GM12873 (cell line): ENCODE results near the gene PRDM16.

ENCODE experiments used
- TF ChIP-seq, protein P1 (sequence below): IDR thresholded peaks from 2 replicates; pipeline ENCODE4 v1.5.1; 2012; ENCODE audit warnings: low read depth, mild to moderate bottlenecking, moderate library complexity, low read length, control low read depth; ENCODE audit not compliant: insufficient read depth; ENCODE audit errors: missing control alignments

Gene PRDM16

DNA sequence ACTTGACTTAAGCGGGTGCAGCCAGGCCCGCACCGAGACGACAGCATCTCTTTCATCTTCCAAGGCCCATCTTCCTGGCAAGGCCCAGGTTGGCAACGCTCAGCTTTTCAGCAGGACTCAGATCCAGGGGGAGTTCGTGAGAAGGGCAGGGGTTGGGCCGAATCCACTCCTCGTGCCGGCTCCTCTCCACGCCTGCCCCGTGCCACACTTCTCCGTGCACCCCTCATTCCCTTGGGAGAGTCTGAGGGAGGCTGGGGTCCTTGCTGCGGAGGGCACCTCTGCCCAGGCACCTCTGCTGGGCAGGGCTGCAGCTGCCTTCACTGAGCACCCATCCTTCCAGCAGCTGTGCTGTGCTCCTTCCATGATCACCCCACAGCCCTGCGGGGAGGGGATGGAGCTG is 22.3 kb downstream of the PRDM16 start:
- TF ChIP-seq, protein P1, sequence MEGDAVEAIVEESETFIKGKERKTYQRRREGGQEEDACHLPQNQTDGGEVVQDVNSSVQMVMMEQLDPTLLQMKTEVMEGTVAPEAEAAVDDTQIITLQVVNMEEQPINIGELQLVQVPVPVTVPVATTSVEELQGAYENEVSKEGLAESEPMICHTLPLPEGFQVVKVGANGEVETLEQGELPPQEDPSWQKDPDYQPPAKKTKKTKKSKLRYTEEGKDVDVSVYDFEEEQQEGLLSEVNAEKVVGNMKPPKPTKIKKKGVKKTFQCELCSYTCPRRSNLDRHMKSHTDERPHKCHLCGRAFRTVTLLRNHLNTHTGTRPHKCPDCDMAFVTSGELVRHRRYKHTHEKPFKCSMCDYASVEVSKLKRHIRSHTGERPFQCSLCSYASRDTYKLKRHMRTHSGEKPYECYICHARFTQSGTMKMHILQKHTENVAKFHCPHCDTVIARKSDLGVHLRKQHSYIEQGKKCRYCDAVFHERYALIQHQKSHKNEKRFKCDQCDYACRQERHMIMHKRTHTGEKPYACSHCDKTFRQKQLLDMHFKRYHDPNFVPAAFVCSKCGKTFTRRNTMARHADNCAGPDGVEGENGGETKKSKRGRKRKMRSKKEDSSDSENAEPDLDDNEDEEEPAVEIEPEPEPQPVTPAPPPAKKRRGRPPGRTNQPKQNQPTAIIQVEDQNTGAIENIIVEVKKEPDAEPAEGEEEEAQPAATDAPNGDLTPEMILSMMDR: no peak

DNA sequence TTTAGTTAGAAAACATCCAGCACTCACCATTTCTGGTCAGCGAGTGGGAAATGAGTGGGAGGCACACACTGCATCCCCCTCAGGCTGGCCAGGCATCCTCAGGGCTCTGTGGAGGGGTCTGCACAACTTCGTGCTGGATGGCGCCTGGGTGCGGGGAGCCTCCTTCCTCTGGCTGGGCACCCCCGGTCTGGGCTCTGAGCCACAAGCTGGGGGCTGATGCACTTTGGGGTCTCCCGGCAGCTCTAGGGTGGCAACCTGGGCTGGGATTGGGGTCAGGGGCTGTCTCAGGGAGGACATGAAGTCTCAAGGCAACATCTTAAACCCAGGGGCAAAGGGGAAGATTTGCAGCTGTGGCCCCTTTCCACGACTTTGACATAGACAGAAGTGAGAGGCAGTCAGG is 23.5 kb downstream of the PRDM16 start:
- TF ChIP-seq, protein P1: no peak

- TF ChIP-seq, protein P1: no peak
Observed at GRCh38 chr1:3093898-3094626, 25.1 kb downstream of the PRDM16 start.

- TF ChIP-seq, protein P1: no peak
Observed at GRCh38 chr1:3094863-3095780, 26.1 kb downstream of the PRDM16 start.

DNA sequence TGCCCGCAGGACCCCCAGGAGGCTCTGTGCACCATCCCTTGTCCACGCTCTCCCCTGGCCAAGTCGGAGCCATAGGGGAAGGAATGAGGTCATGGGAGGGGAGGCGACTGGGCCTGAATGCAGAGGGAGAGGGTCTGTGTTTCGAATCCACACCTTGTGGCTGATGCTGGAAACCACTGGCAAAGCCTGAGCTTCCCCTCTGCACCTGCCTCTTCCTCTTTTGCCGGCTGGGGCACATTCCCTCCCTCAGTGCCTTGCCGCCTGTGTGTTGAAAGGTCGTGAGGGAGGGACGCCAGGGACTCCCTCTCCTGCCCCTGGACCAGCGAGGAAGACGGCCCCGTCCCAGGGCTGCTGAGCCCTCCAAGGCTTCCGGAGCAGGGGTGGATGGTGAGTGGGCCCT is 27.3 kb downstream of the PRDM16 start:
- TF ChIP-seq, protein P1: no peak

- TF ChIP-seq, protein P1: no peak
Observed at GRCh38 chr1:3097231-3097630, 28.2 kb downstream of the PRDM16 start.

DNA sequence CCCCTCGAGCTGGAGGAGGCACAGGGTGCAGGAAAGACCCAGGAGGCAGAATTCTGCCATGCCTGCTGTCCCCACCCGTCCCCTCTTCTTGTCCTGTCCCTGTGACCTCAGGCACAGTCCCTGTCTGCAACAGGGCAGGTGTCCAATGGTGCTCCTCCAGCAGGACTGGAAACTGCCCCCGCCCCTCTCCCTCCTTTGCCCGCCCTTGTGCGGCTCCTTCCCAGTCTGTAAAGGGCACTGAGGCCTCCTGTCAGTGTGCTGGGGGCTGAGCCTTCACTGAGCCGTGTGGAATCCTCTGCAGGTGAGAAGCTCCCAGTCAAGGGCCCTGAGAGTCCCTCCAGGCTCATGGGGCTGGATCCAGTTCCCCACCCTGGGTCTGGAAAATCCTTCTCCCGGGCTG is 28.9 kb downstream of the PRDM16 start:
- TF ChIP-seq, protein P1: no peak
